Keratinocyte (primary cell): ENCODE results near the gene DNAH17. TPM values are rescaled to one million over a fixed set of nuclear protein-coding genes. Genes with fewer than 3 reads are reported as not detected.

Source experiments
- DNase-seq: peaks from one replicate; pipeline ENCODE4 v3.0.0-alpha.2; 2011; ENCODE audit warnings: low read depth, missing footprints, low spot score
- FAIRE-seq: peaks from 2 replicates; lab custom pipeline; 2011; peaks lifted over from hg19 to GRCh38; lab: Jason Lieb, UNC
- H2AFZ ChIP-seq: 2 replicates; pipeline ENCODE4 v1.6.0; 2012; ENCODE audit warnings: low read length, control low read depth, inconsistent platforms; ENCODE audit not compliant: control insufficient read depth
- H3K27ac ChIP-seq: 2 replicates; pipeline ENCODE4 v1.5.1; 2011; ENCODE audit warnings: low read length; ENCODE audit not compliant: control insufficient read depth, insufficient read depth
- H3K27me3 ChIP-seq: 3 replicates; pipeline ENCODE4 v1.6.0; 2011; ENCODE audit warnings: low read length; ENCODE audit not compliant: control insufficient read depth, insufficient read depth; ENCODE audit errors: extremely low read depth
- H3K36me3 ChIP-seq, 2 experiments: 2 replicates in 1 of 2; 3 replicates in 1 of 2; pipeline ENCODE4 v1.5.1; 2011; ENCODE audit warnings: low read length in 2 of 2, mild to moderate bottlenecking in 1 of 2; ENCODE audit not compliant: control insufficient read depth in 2 of 2, insufficient read depth in 2 of 2; ENCODE audit errors: extremely low read depth in 1 of 2
- H3K4me1 ChIP-seq: 3 replicates; pipeline ENCODE4 v1.5.1; 2011; ENCODE audit warnings: low read length; ENCODE audit not compliant: control insufficient read depth, insufficient read depth; ENCODE audit errors: extremely low read depth
- H3K4me2 ChIP-seq: 3 replicates; pipeline ENCODE4 v1.6.0; 2011; ENCODE audit warnings: low read depth, low read length; ENCODE audit not compliant: control insufficient read depth, insufficient read depth; ENCODE audit errors: extremely low read depth
- H3K4me3 ChIP-seq, 3 experiments: fragments of 200-600 bp in 1 of 3; sonication (generic) in 1 of 3; 2 replicates in 2 of 3; 3 replicates in 1 of 3; pipeline ENCODE4 v1.5.1; 2011 to 2016; ENCODE audit warnings: low read length in 3 of 3, mild to moderate bottlenecking in 3 of 3, control low read depth in 2 of 3, inconsistent platforms in 1 of 3, low read depth in 1 of 3, mixed read lengths in 1 of 3, mixed run types in 1 of 3, moderate library complexity in 1 of 3; ENCODE audit not compliant: control insufficient read depth in 2 of 3, insufficient read depth in 2 of 3; ENCODE audit errors: extremely low read depth in 1 of 3
- H3K79me2 ChIP-seq: 2 replicates; pipeline ENCODE4 v1.6.0; 2012; ENCODE audit warnings: low read length; ENCODE audit not compliant: control insufficient read depth, insufficient read depth
- H3K9ac ChIP-seq: 3 replicates; pipeline ENCODE4 v1.6.0; 2011; ENCODE audit warnings: low read length; ENCODE audit not compliant: control insufficient read depth, insufficient read depth; ENCODE audit errors: extremely low read depth
- H3K9me1 ChIP-seq: 3 replicates; pipeline ENCODE4 v1.6.0; 2011; ENCODE audit warnings: low read length; ENCODE audit not compliant: control insufficient read depth, insufficient read depth; ENCODE audit errors: extremely low read depth
- H3K9me3 ChIP-seq: 2 replicates; pipeline ENCODE4 v1.5.1; 2012; ENCODE audit warnings: low read depth, low read length; ENCODE audit not compliant: control insufficient read depth
- H4K20me1 ChIP-seq: 3 replicates; pipeline ENCODE4 v1.6.0; 2011; ENCODE audit warnings: low read length; ENCODE audit not compliant: control insufficient read depth, insufficient read depth; ENCODE audit errors: extremely low read depth
- CTCF ChIP-seq, 3 experiments: IDR thresholded peaks in 1 of 3; conservative IDR thresholded peaks in 1 of 3; optimal IDR thresholded peaks in 1 of 3; 2 replicates in 2 of 3; 3 replicates in 1 of 3; pipeline versions ENCODE3 to v1.5.1; 2011; ENCODE audit warnings: low read length in 3 of 3, mild to moderate bottlenecking in 3 of 3, moderate library complexity in 2 of 3, control low read depth in 1 of 3, inconsistent platforms in 1 of 3; ENCODE audit not compliant: insufficient read depth in 2 of 3; ENCODE audit errors: extremely low read depth in 1 of 3
- EZH2 ChIP-seq: IDR thresholded peaks from one replicate; pipeline ENCODE4 v1.6.1; 2012; ENCODE audit warnings: inconsistent platforms, mild to moderate bottlenecking, low read length, moderate library complexity
- dilution Hi-C: fragments of 300-500 bp; cut with MboI; formaldehyde crosslinking; loops from one replicate; pipeline ENCODE4 v1.7.0; 2020; ENCODE audit warnings: low sequenced_read_pairs; ENCODE audit not compliant: extremely low pct_ligation_motif_present
- polyA plus RNA-seq, 5 experiments: library from polyadenylated mRNA; depleted of rRNA in 3 of 5; stranded (reverse) in 3 of 5; stranded (forward) in 1 of 5; unstranded in 1 of 5; fragments of >200 nt; gene quantifications; 1 replicate in 1 of 5; 2 replicates in 3 of 5; 3 replicates in 1 of 5; pipeline versions ENCODE4 v1.2.1 to v1.2.3, GENCODE V29; 2011 to 2012; ENCODE audit warnings: missing spikeins in 2 of 5, low read depth in 1 of 5, low replicate concordance in 1 of 5

Gene DNAH17
- polyA plus RNA-seq, 1 donor (not counting 4 experiments of a cell fraction or from before 2014, with no cell fraction given), result 0.16 TPM

GRCh38 chr17:78462148-78462547, 115.0 kb downstream of the DNAH17 start:
- Histone ChIP-seq H3K27me3 (peaks cover 8% of the 10 kb centered on the region), H3K4me3 (no peak overlapping the region), H3K4me1 (no peaks in the 10 kb centered on the region), H2AFZ (no peak overlapping the region), H4K20me1 (no peaks in the 10 kb centered on the region), H3K27ac (no peak overlapping the region), H3K4me2 (no peak overlapping the region), H3K9me1 (no peaks in the 10 kb centered on the region), H3K9ac (no peak overlapping the region), H3K36me3 (no peaks in the 10 kb centered on the region), H3K9me3 (no peaks in the 10 kb centered on the region), H3K79me2 (no peaks in the 10 kb centered on the region)
- no peak for FAIRE-seq
- DNase-seq, result no peak
- dilution Hi-C loops, result no loop called here
- TF ChIP-seq EZH2, result no peak
- TF ChIP-seq CTCF (optimal IDR thresholded peaks at IDR 0.05 in 1 of 3, IDR thresholded peaks at IDR 0.05 in 1 of 3, conservative IDR thresholded peaks at IDR 0.05 in 1 of 3; ENCODE audit: extremely low read depth in 1 of 3, insufficient read depth in 2 of 3, low read length in 3 of 3), result no peak

GRCh38 chr17:78461799-78462053, 115.5 kb downstream of the DNAH17 start:
- Histone ChIP-seq H3K9ac (no peak overlapping the region), H2AFZ (no peak overlapping the region), H3K27ac (no peak overlapping the region), H3K27me3 (peaks cover 8% of the 10 kb centered on the region), H3K36me3 (no peaks in the 10 kb centered on the region), H3K9me3 (no peaks in the 10 kb centered on the region), H3K4me3 (no peak overlapping the region), H3K4me1 (no peaks in the 10 kb centered on the region), H3K4me2 (no peak overlapping the region), H3K79me2 (no peaks in the 10 kb centered on the region), H3K9me1 (no peaks in the 10 kb centered on the region), H4K20me1 (no peaks in the 10 kb centered on the region)
- TF ChIP-seq CTCF (optimal IDR thresholded peaks at IDR 0.05 in 1 of 3, IDR thresholded peaks at IDR 0.05 in 1 of 3, conservative IDR thresholded peaks at IDR 0.05 in 1 of 3; ENCODE audit: extremely low read depth in 1 of 3, insufficient read depth in 2 of 3, low read length in 3 of 3), result no peak
- no peak for TF ChIP-seq EZH2
- FAIRE-seq (no peak), DNase-seq (no peak)
- dilution Hi-C loops, result no loop called here
